CD8-positive, alpha-beta memory T cell (primary cell): ENCODE data around the gene FUT4. TPM values are rescaled to one million over a fixed set of nuclear protein-coding genes. Genes with fewer than 3 reads are reported as not detected.

ENCODE experiments used
- polyA plus RNA-seq: library from polyadenylated mRNA; unstranded; fragments of 300-500 nt; fragmentation: Illumina TruSeq; gene quantifications from one replicate; pipeline ENCODE4 v1.2.3, GENCODE V29; 2021
- total RNA-seq, 2 experiments: library from RNA; stranded (reverse); gene quantifications; one replicate each; pipeline ENCODE4 v1.2.3, GENCODE V29; 2021

Gene FUT4
- total and polyA plus RNA-seq, 3 experiments from 2014 or later, result 2.1 to 7.9 (median 7.6) TPM

Other genes with a start within 250 kb of the FUT4 start
- gene IZUMO1R, start 239.3 kb upstream of the FUT4 start, total RNA-seq, result not detected
- gene IZUMO1R, start 239.3 kb upstream of the FUT4 start, polyA plus RNA-seq, result not detected
- gene GPR83, start 142.5 kb upstream of the FUT4 start, total RNA-seq, result under 1 TPM in 1 of 2 experiments, not detected in 1; 0.11 TPM
- gene GPR83, start 142.5 kb upstream of the FUT4 start, polyA plus RNA-seq, result 0.10 TPM
- 10 to 100 TPM; 39.8 to 40.0 TPM for gene MRE11, start 50.1 kb upstream of the FUT4 start, total RNA-seq
- gene MRE11, start 50.1 kb upstream of the FUT4 start, polyA plus RNA-seq, result 14.4 TPM
- 10 to 100 TPM; 21.6 to 25.9 TPM for gene ANKRD49, start 49.9 kb upstream of the FUT4 start, total RNA-seq
- gene ANKRD49, start 49.9 kb upstream of the FUT4 start, polyA plus RNA-seq, result 28.3 TPM
- gene C11orf97, start 31.5 kb upstream of the FUT4 start, total RNA-seq, result not detected
- not detected for gene C11orf97, start 31.5 kb upstream of the FUT4 start, polyA plus RNA-seq
- gene PIWIL4, start 23.4 kb downstream of the FUT4 start, total RNA-seq, result under 1 TPM; 0.58 to 0.61 TPM
- gene PIWIL4, start 23.4 kb downstream of the FUT4 start, polyA plus RNA-seq, result 0.36 TPM
- under 1 TPM; 0.50 to 0.78 TPM for gene AMOTL1, start 224.4 kb downstream of the FUT4 start, total RNA-seq
- 0.12 TPM for gene AMOTL1, start 224.4 kb downstream of the FUT4 start, polyA plus RNA-seq